ENCODE measurements around the gene ZNF519. TPM values are rescaled to one million over a fixed set of nuclear protein-coding genes. Genes with fewer than 3 reads are reported as not detected.

Gene ZNF519
- total RNA-seq (2022; extraction: Qiagen RNA extraction; ENCODE audit: low read depth), result 1.3 to 2.0 TPM (median 1.8 TPM) in 5 replicates

GRCh38 chr18:14132271-14132700, at the start of gene ZNF519:
TSS of gene ZNF519 (minus strand) at chr18:14132435. CDS start at chr18:14132277, 158 bp downstream.

Other genes with a start within 250 kb of the ZNF519 start
- not detected in 5 replicates for gene MC2R, start 216.9 kb downstream of the ZNF519 start, total RNA-seq (2022; extraction: Qiagen RNA extraction; ENCODE audit: low read depth)

Data from A549 treated with RU486 at 1 μM for 4 hours (cell line).